Small intestine (tissue), 7 donors: ENCODE measurements around the gene SACM1L. TPM values are rescaled to one million over a fixed set of nuclear protein-coding genes. Genes with fewer than 3 reads are reported as not detected.

ENCODE experiments used
- DNase-seq, 2 donors: peaks; one replicate each; pipeline versions ENCODE4 v3.0.0 to v3.0.0-alpha.2; 2013
- FAIRE-seq: peaks from 2 replicates; lab custom pipeline; 2012; peaks lifted over from hg19 to GRCh38; lab: Jason Lieb, UNC
- H3K27ac ChIP-seq, 3 donors: one replicate each; pipeline ENCODE4 v1.5.1; 2013; ENCODE audit warnings: low read length in 2 of 3, mild to moderate bottlenecking in 2 of 3, control low read depth in 1 of 3, inconsistent platforms in 1 of 3, low read depth in 1 of 3, moderate library complexity in 1 of 3
- H3K27me3 ChIP-seq, 3 donors: one replicate each; pipeline ENCODE4 v1.6.1; 2013; ENCODE audit warnings: low read length in 3 of 3, inconsistent platforms in 1 of 3; ENCODE audit not compliant: control insufficient read depth in 3 of 3, insufficient read depth in 3 of 3
- H3K36me3 ChIP-seq, 3 donors: one replicate each; pipeline ENCODE4 v1.6.1; 2013; ENCODE audit warnings: low read length in 3 of 3, inconsistent platforms in 1 of 3, low read depth in 1 of 3, mild to moderate bottlenecking in 1 of 3, moderate library complexity in 1 of 3; ENCODE audit not compliant: control insufficient read depth in 3 of 3, insufficient read depth in 2 of 3
- H3K4me1 ChIP-seq, 3 donors: one replicate each; pipeline ENCODE4 v1.6.1; 2013; ENCODE audit warnings: low read length in 2 of 3, inconsistent platforms in 1 of 3, low read depth in 1 of 3, mild to moderate bottlenecking in 1 of 3, moderate library complexity in 1 of 3; ENCODE audit not compliant: control insufficient read depth in 3 of 3, insufficient read depth in 2 of 3
- H3K4me3 ChIP-seq, 3 donors: one replicate each; pipeline ENCODE4 v1.5.1; 2013; ENCODE audit warnings: low read length in 3 of 3, control low read depth in 1 of 3, inconsistent platforms in 1 of 3, low read depth in 1 of 3, mild to moderate bottlenecking in 1 of 3, moderate library complexity in 1 of 3
- H3K9me3 ChIP-seq, 2 donors: one replicate each; pipeline ENCODE4 v1.6.1; 2013; ENCODE audit warnings: low read depth in 1 of 2, low read length in 1 of 2; ENCODE audit not compliant: control insufficient read depth in 2 of 2, insufficient read depth in 1 of 2
- WGBS, 3 donors: extraction: QIAGEN DNeasy Blood & Tissue Kit; methylation state at CpG; one replicate each; pipeline ENCODE4 v1.1.7; 2013; 5-methylcytosine and 5-hydroxymethylcytosine counted together
- polyA plus RNA-seq, 4 donors: library from polyadenylated mRNA; stranded (reverse) in 3 of 4; unstranded in 1 of 4; fragments of 200-250 nt in 3 of 4; fragments of 120-200 nt in 1 of 4; gene quantifications; one replicate each; pipeline versions ENCODE4 v1.2.1 to v1.2.3, GENCODE V29; 2013
- donor health status: healthy with polysubstance abuse.
- donor health status: control.
- donor health status: control.
- donor health status: Bipolar disorder and iron deficiency.
- donor health status: healthy.

Gene SACM1L
- polyA plus RNA-seq, 4 donors, result 18.4 to 83.3 (median 30.7) TPM

DNA sequence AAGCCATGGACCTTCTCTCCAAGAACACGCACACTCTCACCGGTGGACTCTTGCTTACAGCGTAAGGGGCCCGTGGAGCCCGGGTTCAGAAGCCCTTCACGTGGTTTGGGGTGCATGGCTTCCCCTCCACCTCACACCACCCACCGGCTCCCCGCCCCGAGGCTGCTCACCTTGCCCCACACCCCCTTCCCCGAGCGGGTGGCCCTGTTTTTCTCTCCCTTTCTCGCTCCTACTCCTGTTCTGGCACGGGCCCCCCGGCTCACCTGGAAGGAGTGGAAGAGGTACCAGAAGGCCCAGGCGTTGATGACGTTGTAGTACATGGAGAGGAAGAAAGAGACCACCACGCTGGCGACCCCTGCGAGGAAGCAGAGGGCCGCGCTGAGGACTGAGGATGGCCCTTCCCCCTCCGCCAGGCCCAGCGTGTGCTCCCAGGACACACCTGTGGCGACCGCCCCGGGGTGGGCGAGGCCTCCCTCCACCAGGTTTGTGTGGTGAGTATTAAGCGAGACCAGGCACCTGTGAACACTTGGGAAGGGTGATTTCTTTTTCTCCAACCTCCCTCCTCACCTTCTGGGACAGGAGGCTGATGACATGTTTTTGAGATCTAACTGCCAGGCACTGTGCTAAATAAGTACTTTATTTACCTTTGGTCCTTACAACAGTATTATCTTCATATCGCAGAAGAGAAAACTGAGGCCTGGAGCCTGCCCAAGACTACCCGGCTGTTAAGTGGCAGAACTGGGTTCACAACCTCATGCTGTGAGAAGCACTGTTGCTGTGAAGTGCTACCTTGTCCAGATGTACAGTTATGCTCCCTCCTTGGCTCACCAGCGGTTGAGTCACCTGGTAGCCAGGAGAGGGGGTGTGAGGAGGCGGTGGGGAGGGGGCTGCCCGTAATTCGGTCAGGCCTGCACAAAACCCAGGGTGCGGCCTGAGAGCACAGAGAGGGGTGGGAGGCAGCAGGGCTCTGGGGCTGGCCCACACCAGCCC lies 90.8 kb downstream of the SACM1L start:
- no peaks in the 10 kb centered on the region for H3K27me3 ChIP-seq
- H3K36me3 ChIP-seq, result peaks cover 0 to 67% (median 4%) of the 10 kb centered on the region in 3 donors
- DNase-seq (no peak), FAIRE-seq (no peak)
- H3K4me3 ChIP-seq, result no peak overlapping the region
- H3K9me3 ChIP-seq, result peaks cover 0 to 4% of the 10 kb centered on the region in 2 donors
- 71 to 87% (median 81%) methylated on average over 33 to 35 of the region's 35 CpGs for WGBS, 3 donors
- peaks cover 0 to 87% (median 26%) of the 10 kb centered on the region in 3 donors for H3K4me1 ChIP-seq
- peak overlapping the region in 2 of 3 donors; percentile 44 to 53 for H3K27ac ChIP-seq

DNA sequence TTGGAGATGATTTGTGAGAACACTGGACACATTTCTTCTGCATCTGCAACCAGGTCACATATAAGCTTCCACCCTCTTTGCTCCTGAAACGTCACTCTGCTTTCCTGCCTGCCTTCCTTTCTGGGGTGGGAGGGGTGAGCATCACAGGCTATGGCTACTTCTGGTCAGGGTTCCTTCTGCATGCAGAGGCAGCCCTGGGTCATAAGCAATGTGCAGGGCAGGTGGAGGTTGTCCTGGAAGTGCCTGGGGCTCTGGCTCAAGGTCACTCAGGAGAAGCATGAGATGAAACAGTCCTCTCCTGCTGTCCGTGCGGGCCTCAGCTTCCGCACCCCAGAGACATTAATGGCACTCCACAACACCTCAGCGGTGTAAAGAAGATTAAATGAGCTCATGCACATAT lies 92.1 kb downstream of the SACM1L start:
- DNase-seq (no peak), FAIRE-seq (no peak)
- 84 to 90% (median 87%) methylated on average over 5 of the region's 5 CpGs for WGBS, 3 donors

DNA sequence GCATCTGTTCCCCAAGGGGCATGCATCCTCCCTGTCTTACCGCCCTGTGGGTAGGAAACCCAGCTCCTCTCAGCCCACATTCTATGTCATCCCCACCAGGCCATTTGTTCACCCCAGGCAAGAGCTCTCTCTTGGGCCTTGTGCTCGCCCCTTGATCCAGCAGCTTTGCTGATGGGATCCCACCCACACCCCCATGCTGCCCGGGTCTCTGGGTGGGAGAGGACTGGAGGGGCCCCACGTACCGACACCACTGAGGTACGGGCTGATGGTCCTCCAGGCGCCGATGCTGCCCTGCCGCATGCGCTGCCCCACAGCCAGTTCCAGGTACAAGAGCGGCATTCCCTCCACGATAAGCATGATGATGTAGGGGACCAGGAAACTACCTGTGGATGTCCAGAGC lies 92.6 kb downstream of the SACM1L start:
- no peak overlapping the region for H3K27ac ChIP-seq
- peaks cover 0 to 4% of the 10 kb centered on the region in 2 donors for H3K9me3 ChIP-seq
- no peaks in the 10 kb centered on the region for H3K27me3 ChIP-seq
- H3K36me3 ChIP-seq, result peaks cover 0 to 61% (median 4%) of the 10 kb centered on the region in 3 donors
- H3K4me3 ChIP-seq, result no peak overlapping the region
- DNase-seq, result no peak
- H3K4me1 ChIP-seq, result peaks cover 0 to 73% (median 22%) of the 10 kb centered on the region in 3 donors
- WGBS, 3 donors, result 92 to 98% (median 95%) methylated on average over 12 of the region's 12 CpGs
- FAIRE-seq, result no peak

More for the DNA sequence above, 92.1 kb downstream of the SACM1L start:
- Histone ChIP-seq H3K27me3 (no peaks in the 10 kb centered on the region), H3K36me3 (peaks cover 0 to 62% (median 4%) of the 10 kb centered on the region in 3 donors), H3K4me3 (no peak overlapping the region), H3K27ac (no peak overlapping the region), H3K4me1 (peaks cover 0 to 78% (median 22%) of the 10 kb centered on the region in 3 donors), H3K9me3 (peaks cover 0 to 4% of the 10 kb centered on the region in 2 donors)

DNA sequence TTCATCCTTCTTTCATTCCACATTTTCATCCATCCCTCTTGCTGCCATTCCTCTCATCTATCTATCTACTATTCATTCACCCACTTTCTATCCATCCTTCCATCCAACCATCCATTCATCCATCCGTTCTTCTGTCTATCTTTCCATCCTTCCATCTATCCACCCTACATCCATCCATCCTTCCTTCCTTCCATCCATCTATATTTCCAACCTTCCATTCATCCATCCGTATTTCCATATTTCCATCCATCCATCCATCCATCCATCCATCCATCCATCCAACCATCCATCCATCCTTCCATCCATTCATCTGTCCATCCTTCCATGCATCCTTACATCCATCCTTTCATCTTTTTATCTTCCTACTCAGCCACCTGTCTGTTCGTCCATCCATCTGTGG lies 93.2 kb downstream of the SACM1L start:
- Histone ChIP-seq H3K27me3 (no peaks in the 10 kb centered on the region), H3K36me3 (peaks cover 0 to 59% (median 4%) of the 10 kb centered on the region in 3 donors), H3K4me1 (peaks cover 0 to 67% (median 22%) of the 10 kb centered on the region in 3 donors), H3K4me3 (no peak overlapping the region), H3K9me3 (peaks cover 0 to 4% of the 10 kb centered on the region in 2 donors), H3K27ac (no peak overlapping the region)
- DNase-seq (no peak), FAIRE-seq (no peak)
- 90 to 94% (median 93%) methylated on average over 3 of the region's 3 CpGs for WGBS, 3 donors

DNA sequence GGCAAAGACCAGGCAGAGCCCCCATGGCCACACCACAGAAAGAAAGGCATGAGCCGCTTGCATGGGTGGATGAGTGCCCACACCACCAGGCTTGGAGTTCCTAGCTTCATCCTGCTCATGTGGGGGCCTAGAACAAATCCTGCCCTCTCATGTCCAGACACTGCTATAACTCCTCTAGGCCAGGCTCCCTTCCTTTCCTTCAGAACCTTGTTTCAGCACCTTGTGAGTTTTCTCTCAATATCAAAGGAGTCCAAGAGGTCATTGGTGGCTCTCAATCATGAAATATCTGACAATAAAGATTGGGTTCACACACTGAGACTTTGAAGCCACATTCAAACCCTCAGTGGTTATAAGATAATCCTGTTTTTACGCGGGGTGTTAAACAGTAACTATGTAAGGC lies 94.5 kb downstream of the SACM1L start:
- Histone ChIP-seq H3K27ac (peak overlapping the region in 1 of 3 donors; percentile 81), H3K36me3 (peaks cover 0 to 51% (median 4%) of the 10 kb centered on the region in 3 donors), H3K4me1 (peaks cover 0 to 55% (median 15%) of the 10 kb centered on the region in 3 donors), H3K27me3 (no peaks in the 10 kb centered on the region), H3K4me3 (no peak overlapping the region), H3K9me3 (peaks cover 0 to 4% of the 10 kb centered on the region in 2 donors)
- FAIRE-seq (no peak), DNase-seq (peak; percentile 76 to 78)
- 49 to 70% (median 64%) methylated on average over 3 of the region's 3 CpGs for WGBS, 3 donors

DNA sequence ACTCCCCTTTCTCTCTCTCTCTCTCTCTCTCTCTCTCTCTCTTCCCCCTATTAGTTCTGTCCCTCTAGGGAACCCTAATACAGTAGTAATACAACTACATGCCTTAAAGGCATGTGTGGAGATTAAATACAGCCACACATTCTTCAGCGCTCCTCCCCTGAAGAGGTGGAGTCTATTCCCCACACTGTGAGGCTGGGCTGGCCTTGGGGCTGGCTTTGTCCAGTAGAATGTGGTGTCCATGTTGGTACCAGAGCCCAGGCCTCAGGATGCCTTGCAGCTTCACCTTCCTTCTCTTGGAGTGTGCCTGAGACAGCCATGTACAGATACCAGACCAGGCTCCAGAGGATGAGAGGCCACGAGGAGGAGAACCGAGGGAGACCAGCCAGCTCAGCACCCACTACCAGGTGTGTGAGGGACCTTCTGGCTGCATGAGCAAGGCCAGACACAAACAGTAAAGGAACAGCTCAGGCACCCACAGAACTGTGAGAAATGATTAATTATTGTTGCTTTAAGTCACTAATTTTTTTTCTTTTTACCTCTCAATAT lies 96.5 kb downstream of the SACM1L start:
- no peak overlapping the region for H3K4me3 ChIP-seq
- no peak for FAIRE-seq
- DNase-seq, result no peak
- 81 to 97% (median 84%) methylated on average over 3 of the region's 3 CpGs for WGBS, 3 donors
- no peak overlapping the region for H3K27ac ChIP-seq
- peaks cover 0 to 7% of the 10 kb centered on the region in 2 donors for H3K9me3 ChIP-seq
- peaks cover 0 to 44% (median 2%) of the 10 kb centered on the region in 3 donors for H3K36me3 ChIP-seq
- peaks cover 0 to 35% (median 6%) of the 10 kb centered on the region in 3 donors for H3K4me1 ChIP-seq
- H3K27me3 ChIP-seq, result no peaks in the 10 kb centered on the region

DNA sequence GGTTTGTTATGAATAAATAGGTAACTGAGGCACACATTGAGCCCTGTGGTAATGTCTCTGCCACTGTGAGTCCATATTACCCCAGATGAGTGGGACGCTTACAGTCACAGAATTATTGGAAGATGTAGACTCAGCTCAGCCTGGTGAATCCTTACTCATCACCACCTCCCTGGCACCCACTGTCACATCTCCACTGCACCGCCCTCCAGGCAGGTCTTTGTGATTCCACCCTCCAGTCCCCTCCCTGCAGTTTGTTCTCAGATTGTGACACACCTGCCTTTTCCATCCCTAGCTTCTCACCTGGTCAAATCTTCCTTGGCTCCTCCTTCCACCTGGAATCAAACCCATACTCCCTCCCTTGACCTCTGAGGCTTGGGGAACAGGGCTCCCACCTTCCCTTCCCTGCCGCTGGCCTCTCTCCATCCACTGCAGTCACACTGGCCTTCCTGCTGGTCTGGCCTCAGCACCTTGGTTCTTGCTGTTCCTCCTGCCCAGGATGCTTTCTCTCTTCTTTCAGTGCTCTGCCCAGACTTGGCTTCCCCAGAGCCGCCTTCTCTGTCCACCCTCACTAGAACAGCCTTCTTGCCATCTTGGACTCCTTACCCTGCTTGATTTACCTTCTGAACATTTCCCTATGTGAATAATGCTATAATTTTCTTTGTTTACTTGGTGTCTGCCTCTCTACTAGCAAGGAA lies 97.8 kb downstream of the SACM1L start:
- WGBS, 3 donors, result 70 to 88% (median 87%) methylated on average over 4 of the region's 4 CpGs
- Histone ChIP-seq H3K27ac (no peak overlapping the region), H3K27me3 (no peaks in the 10 kb centered on the region), H3K4me3 (no peak overlapping the region), H3K9me3 (peaks cover 0 to 7% of the 10 kb centered on the region in 2 donors), H3K4me1 (peaks cover 0 to 28% (median 6%) of the 10 kb centered on the region in 3 donors), H3K36me3 (peaks cover 0 to 33% (median 2%) of the 10 kb centered on the region in 3 donors)
- DNase-seq (no peak), FAIRE-seq (no peak)

DNA sequence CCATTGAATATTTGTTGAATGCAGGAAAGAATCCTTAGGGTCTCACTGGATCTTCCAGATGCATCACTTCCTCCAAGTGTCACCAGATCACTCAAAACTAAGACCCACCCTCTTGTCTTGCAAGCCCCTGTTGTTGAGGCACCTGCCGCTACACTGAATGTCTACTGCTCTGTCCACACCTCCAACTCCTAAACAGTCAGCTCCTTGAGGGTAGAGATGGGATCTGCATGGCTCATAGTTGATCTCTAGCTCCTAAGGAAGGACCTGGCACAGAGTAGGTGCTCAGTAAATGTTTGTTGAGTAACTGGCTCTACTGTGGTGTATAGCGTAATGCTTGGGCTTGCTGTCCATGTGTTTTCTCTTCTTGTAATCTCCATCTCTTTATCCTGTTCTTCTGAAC lies 98.4 kb downstream of the SACM1L start:
- Histone ChIP-seq H3K4me3 (no peak overlapping the region), H3K4me1 (peaks cover 0 to 28% (median 6%) of the 10 kb centered on the region in 3 donors), H3K36me3 (peaks cover 0 to 35% (median 0%) of the 10 kb centered on the region in 3 donors), H3K27me3 (no peaks in the 10 kb centered on the region), H3K27ac (no peak overlapping the region), H3K9me3 (peaks cover 0 to 7% of the 10 kb centered on the region in 2 donors)
- no peak for DNase-seq
- FAIRE-seq, result no peak
- 94 to 99% (median 97%) methylated on average over 2 of the region's 2 CpGs for WGBS, 3 donors
